NCI-H226 (cell line): ENCODE results near the gene CCDC9.

Source experiments
- DNase-seq: peaks from one replicate; pipeline ENCODE4 v3.0.0-alpha.2; 2015

Gene CCDC9

GRCh38 chr19:47302249-47302648, 45.9 kb downstream of the CCDC9 start:
- DNase-seq, result no peak

GRCh38 chr19:47303966-47304365, 47.6 kb downstream of the CCDC9 start:
- DNase-seq, result no peak

GRCh38 chr19:47305309-47305751, 49.0 kb downstream of the CCDC9 start:
- peak; percentile 50 for DNase-seq

- no peak for DNase-seq
These were observed 50.0 kb downstream of the CCDC9 start for GRCh38 chr19:47306303-47306702.

- DNase-seq, result peak; percentile 12
These were observed 52.7 kb downstream of the CCDC9 start for GRCh38 chr19:47309038-47309437.

GRCh38 chr19:47309608-47310007, 53.3 kb downstream of the CCDC9 start, which contains the start of gene C5AR1:
Gene C5AR1 (plus strand): TSS chr19:47309861. CDS start chr19:47309896, 35 bp downstream.
- no peak for DNase-seq

- DNase-seq, result no peak
These were observed 54.0 kb downstream of the CCDC9 start for GRCh38 chr19:47310323-47310722.

- DNase-seq, result peak; percentile 66
These were observed 54.5 kb downstream of the CCDC9 start for GRCh38 chr19:47310819-47311218.

- DNase-seq, result no peak
These were observed 56.2 kb downstream of the CCDC9 start for GRCh38 chr19:47312366-47313006.

- no peak for DNase-seq
These were observed 57.5 kb downstream of the CCDC9 start for GRCh38 chr19:47313754-47314295.

GRCh38 chr19:47315125-47315821, 58.9 kb downstream of the CCDC9 start:
- peak; percentile 98 for DNase-seq

GRCh38 chr19:47316513-47316912, 60.2 kb downstream of the CCDC9 start:
- DNase-seq, result no peak

GRCh38 chr19:47319923-47320871, 63.9 kb downstream of the CCDC9 start:
- DNase-seq, result no peak
